Neural cell (in vitro differentiated cells): ENCODE measurements around the gene IRX6.

Source experiments
- EP300 ChIP-seq: fragments of 450-650 bp; conservative IDR thresholded peaks from 2 replicates; pipeline ENCODE4 v1.6.1; 2014; ENCODE audit warnings: antibody characterized with exemption, mild to moderate bottlenecking, moderate library complexity; ENCODE audit not compliant: poor library complexity, severe bottlenecking
- EZH2 ChIP-seq: fragments of 200-600, 300-800 bp; shearing (Covaris generic), sonication (generic); IDR thresholded peaks from 2 replicates; pipeline ENCODE4 v1.6.1; 2014; ENCODE audit warnings: antibody characterized with exemption, low read length, borderline replicate concordance, mild to moderate bottlenecking; ENCODE audit not compliant: insufficient read depth, poor library complexity, severe bottlenecking
- POLR2AphosphoS5 ChIP-seq: IDR thresholded peaks from 2 replicates; pipeline ENCODE4 v1.6.1; 2012
- RAD21 ChIP-seq: fragments of 450-650 bp; conservative IDR thresholded peaks from 2 replicates; pipeline ENCODE4 v1.6.1; 2014; ENCODE audit warnings: antibody characterized with exemption, mild to moderate bottlenecking, moderate library complexity
- SMC3 ChIP-seq: fragments of 450-650 bp; conservative IDR thresholded peaks from 2 replicates; pipeline ENCODE4 v1.6.1; 2014; ENCODE audit warnings: antibody characterized with exemption, mild to moderate bottlenecking, moderate library complexity; ENCODE audit not compliant: poor library complexity
- TAF1 ChIP-seq: IDR thresholded peaks from 2 replicates; pipeline ENCODE4 v1.6.1; 2012; ENCODE audit warnings: low read depth
- TF ChIP-seq, protein P1 (sequence below): fragments of 450-650 bp; IDR thresholded peaks from 2 replicates; pipeline ENCODE4 v1.5.1; 2014; ENCODE audit warnings: antibody characterized with exemption, mild to moderate bottlenecking, moderate library complexity; ENCODE audit not compliant: poor library complexity, severe bottlenecking
- TF ChIP-seq, protein P2 (sequence below): IDR thresholded peaks from 2 replicates; pipeline ENCODE4 v1.6.1; 2012; ENCODE audit warnings: borderline replicate concordance

- TF ChIP-seq, protein P1, sequence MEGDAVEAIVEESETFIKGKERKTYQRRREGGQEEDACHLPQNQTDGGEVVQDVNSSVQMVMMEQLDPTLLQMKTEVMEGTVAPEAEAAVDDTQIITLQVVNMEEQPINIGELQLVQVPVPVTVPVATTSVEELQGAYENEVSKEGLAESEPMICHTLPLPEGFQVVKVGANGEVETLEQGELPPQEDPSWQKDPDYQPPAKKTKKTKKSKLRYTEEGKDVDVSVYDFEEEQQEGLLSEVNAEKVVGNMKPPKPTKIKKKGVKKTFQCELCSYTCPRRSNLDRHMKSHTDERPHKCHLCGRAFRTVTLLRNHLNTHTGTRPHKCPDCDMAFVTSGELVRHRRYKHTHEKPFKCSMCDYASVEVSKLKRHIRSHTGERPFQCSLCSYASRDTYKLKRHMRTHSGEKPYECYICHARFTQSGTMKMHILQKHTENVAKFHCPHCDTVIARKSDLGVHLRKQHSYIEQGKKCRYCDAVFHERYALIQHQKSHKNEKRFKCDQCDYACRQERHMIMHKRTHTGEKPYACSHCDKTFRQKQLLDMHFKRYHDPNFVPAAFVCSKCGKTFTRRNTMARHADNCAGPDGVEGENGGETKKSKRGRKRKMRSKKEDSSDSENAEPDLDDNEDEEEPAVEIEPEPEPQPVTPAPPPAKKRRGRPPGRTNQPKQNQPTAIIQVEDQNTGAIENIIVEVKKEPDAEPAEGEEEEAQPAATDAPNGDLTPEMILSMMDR, result no peak
- TF ChIP-seq EP300 (no peak), EZH2 (no peak), SMC3 (no peak), TAF1 (no peak), POLR2AphosphoS5 (no peak), RAD21 (no peak)
- TF ChIP-seq, protein P2, sequence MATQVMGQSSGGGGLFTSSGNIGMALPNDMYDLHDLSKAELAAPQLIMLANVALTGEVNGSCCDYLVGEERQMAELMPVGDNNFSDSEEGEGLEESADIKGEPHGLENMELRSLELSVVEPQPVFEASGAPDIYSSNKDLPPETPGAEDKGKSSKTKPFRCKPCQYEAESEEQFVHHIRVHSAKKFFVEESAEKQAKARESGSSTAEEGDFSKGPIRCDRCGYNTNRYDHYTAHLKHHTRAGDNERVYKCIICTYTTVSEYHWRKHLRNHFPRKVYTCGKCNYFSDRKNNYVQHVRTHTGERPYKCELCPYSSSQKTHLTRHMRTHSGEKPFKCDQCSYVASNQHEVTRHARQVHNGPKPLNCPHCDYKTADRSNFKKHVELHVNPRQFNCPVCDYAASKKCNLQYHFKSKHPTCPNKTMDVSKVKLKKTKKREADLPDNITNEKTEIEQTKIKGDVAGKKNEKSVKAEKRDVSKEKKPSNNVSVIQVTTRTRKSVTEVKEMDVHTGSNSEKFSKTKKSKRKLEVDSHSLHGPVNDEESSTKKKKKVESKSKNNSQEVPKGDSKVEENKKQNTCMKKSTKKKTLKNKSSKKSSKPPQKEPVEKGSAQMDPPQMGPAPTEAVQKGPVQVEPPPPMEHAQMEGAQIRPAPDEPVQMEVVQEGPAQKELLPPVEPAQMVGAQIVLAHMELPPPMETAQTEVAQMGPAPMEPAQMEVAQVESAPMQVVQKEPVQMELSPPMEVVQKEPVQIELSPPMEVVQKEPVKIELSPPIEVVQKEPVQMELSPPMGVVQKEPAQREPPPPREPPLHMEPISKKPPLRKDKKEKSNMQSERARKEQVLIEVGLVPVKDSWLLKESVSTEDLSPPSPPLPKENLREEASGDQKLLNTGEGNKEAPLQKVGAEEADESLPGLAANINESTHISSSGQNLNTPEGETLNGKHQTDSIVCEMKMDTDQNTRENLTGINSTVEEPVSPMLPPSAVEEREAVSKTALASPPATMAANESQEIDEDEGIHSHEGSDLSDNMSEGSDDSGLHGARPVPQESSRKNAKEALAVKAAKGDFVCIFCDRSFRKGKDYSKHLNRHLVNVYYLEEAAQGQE, result no peak
These were observed 31.5 kb upstream of the IRX6 start for GRCh38 chr16:55292491-55292890.
